ENCODE measurements around the gene LOXL3.

LOXL3 gene

GRCh38 chr2:74499940-74500577, 53.7 kb downstream of the LOXL3 start (continued):
- TF ChIP-seq ZNF335 (tag by site-specific recombination; conservative IDR thresholded peaks at IDR 0.05) (no peak), ZNF214 (tag by site-specific recombination; IDR thresholded peaks at IDR 0.05; ENCODE audit: borderline replicate concordance) (no peak), ZNF549 (tag by site-specific recombination; IDR thresholded peaks at IDR 0.05) (no peak)

GRCh38 chr2:74499267-74499939, 54.3 kb downstream of the LOXL3 start, which contains the start of gene LBX2:
LBX2 (minus strand) TSS chr2:74499603; CDS start chr2:74499537, 66 bp downstream.
- Histone ChIP-seq H3K9me3 (ENCODE audit: control insufficient read depth, insufficient read depth, low read depth, low read length) (no peaks in the 10 kb centered on the region), H3K27ac (ENCODE audit: extremely low read depth, low read depth, low read length) (no peak within 1 kb of the TSS), H3K36me3 (ENCODE audit: control insufficient read depth in 2 of 2, insufficient read depth in 1 of 2, low read length in 2 of 2) (peaks cover 0 to 6% of the 10 kb centered on the region in 2 experiments; a peak in 1 of 3 replicates), H3K4me3 (ENCODE audit: low read depth, low read length) (no peak within 1 kb of the TSS), H3K4me1 (ENCODE audit: control insufficient read depth, insufficient read depth, low read length) (no peaks in the 10 kb centered on the region)
- ChIA-PET POLR2A (no interaction called here), CTCF (interaction anchor here (1.0 kb wide), 1 partner anchor 17 kb away, joined by 4 read pairs; the partner anchor contains the start of genes CCDC142 and TTC31)
- peak; percentile 11; the same call in 1 of the 2 replicates for TF ChIP-seq SCRT2 (tag by site-specific recombination; IDR thresholded peaks at IDR 0.05)
- TF ChIP-seq ZNF571 (tag by site-specific recombination; IDR thresholded peaks at IDR 0.05) = no peak

GRCh38 chr2:74498500-74499266, 55.1 kb downstream of the LOXL3 start:
- Histone ChIP-seq H3K27ac (ENCODE audit: extremely low read depth, low read depth, low read length) (no peak overlapping the region), H3K36me3 (ENCODE audit: control insufficient read depth in 2 of 2, insufficient read depth in 1 of 2, low read length in 2 of 2) (peaks cover 0 to 8% of the 10 kb centered on the region in 2 experiments; a peak in 1 of 3 replicates), H3K9me3 (ENCODE audit: control insufficient read depth, insufficient read depth, low read depth, low read length) (no peaks in the 10 kb centered on the region), H3K4me1 (ENCODE audit: control insufficient read depth, insufficient read depth, low read length) (no peaks in the 10 kb centered on the region), H3K4me3 (ENCODE audit: low read depth, low read length) (no peak overlapping the region)
- ChIA-PET CTCF (no interaction called here), POLR2A (no interaction called here)
- TF ChIP-seq, protein P1, sequence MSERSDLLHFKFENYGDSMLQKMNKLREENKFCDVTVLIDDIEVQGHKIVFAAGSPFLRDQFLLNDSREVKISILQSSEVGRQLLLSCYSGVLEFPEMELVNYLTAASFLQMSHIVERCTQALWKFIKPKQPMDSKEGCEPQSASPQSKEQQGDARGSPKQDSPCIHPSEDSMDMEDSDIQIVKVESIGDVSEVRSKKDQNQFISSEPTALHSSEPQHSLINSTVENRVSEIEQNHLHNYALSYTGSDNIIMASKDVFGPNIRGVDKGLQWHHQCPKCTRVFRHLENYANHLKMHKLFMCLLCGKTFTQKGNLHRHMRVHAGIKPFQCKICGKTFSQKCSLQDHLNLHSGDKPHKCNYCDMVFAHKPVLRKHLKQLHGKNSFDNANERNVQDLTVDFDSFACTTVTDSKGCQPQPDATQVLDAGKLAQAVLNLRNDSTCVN (tag by site-specific recombination; optimal IDR thresholded peaks at IDR 0.05) = no peak
- peak; percentile 87 for TF ChIP-seq SCRT2 (tag by site-specific recombination; IDR thresholded peaks at IDR 0.05)

GRCh38 chr2:74497777-74498499, 55.8 kb downstream of the LOXL3 start:
- Histone ChIP-seq H3K36me3 (ENCODE audit: control insufficient read depth in 2 of 2, insufficient read depth in 1 of 2, low read length in 2 of 2) (peaks cover 0 to 16% of the 10 kb centered on the region in 2 experiments; a peak in 1 of 3 replicates), H3K27ac (ENCODE audit: extremely low read depth, low read depth, low read length) (no peak overlapping the region), H3K4me1 (ENCODE audit: control insufficient read depth, insufficient read depth, low read length) (no peaks in the 10 kb centered on the region), H3K9me3 (ENCODE audit: control insufficient read depth, insufficient read depth, low read depth, low read length) (no peaks in the 10 kb centered on the region), H3K4me3 (ENCODE audit: low read depth, low read length) (no peak overlapping the region)
- ChIA-PET CTCF (interaction anchor here (1.1 kb wide), 1 partner anchor 34 kb away, joined by 3 read pairs; no protein-coding TSS in a partner anchor), POLR2A (no interaction called here)
- TF ChIP-seq ZNF433 (tag by site-specific recombination; IDR thresholded peaks at IDR 0.05; ENCODE audit: low read depth) = no peak
- TF ChIP-seq SCRT2 (tag by site-specific recombination; IDR thresholded peaks at IDR 0.05) = peak; percentile 84
- TF ChIP-seq KLF17 (tag by site-specific recombination; IDR thresholded peaks at IDR 0.05) = no peak
- no peak for TF ChIP-seq SCRT1 (tag by site-specific recombination; IDR thresholded peaks at IDR 0.05; ENCODE audit: borderline replicate concordance)
